HEK293T (cell line): Measurements from ENCODE around the gene SUPT4H1.

ENCODE experiments used
- ARNT ChIP-seq: fragments of 450-650 bp; IDR thresholded peaks from 2 replicates; pipeline ENCODE4 v1.6.1; 2017; ENCODE audit warnings: mild to moderate bottlenecking
- BHLHE40 ChIP-seq: fragments of 450-650 bp; IDR thresholded peaks from 2 replicates; pipeline ENCODE4 v1.6.1; 2016; ENCODE audit warnings: mild to moderate bottlenecking, moderate library complexity, borderline replicate concordance
- CTBP1 ChIP-seq: fragments of 450-650 bp; IDR thresholded peaks from 2 replicates; pipeline ENCODE4 v1.6.1; 2016; ENCODE audit warnings: borderline replicate concordance
- ELF4 ChIP-seq: fragments of 450-650 bp; IDR thresholded peaks from 2 replicates; pipeline ENCODE4 v1.6.1; 2017; ENCODE audit warnings: antibody characterized with exemption
- FOXA1 ChIP-seq: fragments of 450-650 bp; IDR thresholded peaks from 2 replicates; pipeline ENCODE4 v1.6.1; 2016; ENCODE audit warnings: mild to moderate bottlenecking
- FOXK2 ChIP-seq: fragments of 450-650 bp; IDR thresholded peaks from 2 replicates; pipeline ENCODE4 v1.6.1; 2016; ENCODE audit warnings: mild to moderate bottlenecking
- FOXM1 ChIP-seq: fragments of 450-650 bp; IDR thresholded peaks from 2 replicates; pipeline ENCODE4 v1.6.1; 2017; ENCODE audit warnings: mild to moderate bottlenecking, borderline replicate concordance
- HDGF ChIP-seq: fragments of 450-650 bp; IDR thresholded peaks from 2 replicates; pipeline ENCODE4 v1.6.1; 2017; ENCODE audit warnings: antibody characterized with exemption, borderline replicate concordance
- NFRKB ChIP-seq: fragments of 450-650 bp; IDR thresholded peaks from 2 replicates; pipeline ENCODE4 v1.6.1; 2016; ENCODE audit warnings: mild to moderate bottlenecking, moderate library complexity
- SP1 ChIP-seq: fragments of 450-650 bp; IDR thresholded peaks from 2 replicates; pipeline ENCODE4 v1.6.1; 2017
- SUZ12 ChIP-seq: fragments of 450-650 bp; IDR thresholded peaks from 2 replicates; pipeline ENCODE4 v1.6.1; 2016; ENCODE audit warnings: mild to moderate bottlenecking
- TARDBP ChIP-seq: fragments of 450-650 bp; IDR thresholded peaks from 2 replicates; pipeline ENCODE4 v1.6.1; 2016
- TF ChIP-seq, protein P1 (sequence below): fragments of 450-650 bp; IDR thresholded peaks from 2 replicates; pipeline ENCODE4 v1.6.1; 2016

DNA sequence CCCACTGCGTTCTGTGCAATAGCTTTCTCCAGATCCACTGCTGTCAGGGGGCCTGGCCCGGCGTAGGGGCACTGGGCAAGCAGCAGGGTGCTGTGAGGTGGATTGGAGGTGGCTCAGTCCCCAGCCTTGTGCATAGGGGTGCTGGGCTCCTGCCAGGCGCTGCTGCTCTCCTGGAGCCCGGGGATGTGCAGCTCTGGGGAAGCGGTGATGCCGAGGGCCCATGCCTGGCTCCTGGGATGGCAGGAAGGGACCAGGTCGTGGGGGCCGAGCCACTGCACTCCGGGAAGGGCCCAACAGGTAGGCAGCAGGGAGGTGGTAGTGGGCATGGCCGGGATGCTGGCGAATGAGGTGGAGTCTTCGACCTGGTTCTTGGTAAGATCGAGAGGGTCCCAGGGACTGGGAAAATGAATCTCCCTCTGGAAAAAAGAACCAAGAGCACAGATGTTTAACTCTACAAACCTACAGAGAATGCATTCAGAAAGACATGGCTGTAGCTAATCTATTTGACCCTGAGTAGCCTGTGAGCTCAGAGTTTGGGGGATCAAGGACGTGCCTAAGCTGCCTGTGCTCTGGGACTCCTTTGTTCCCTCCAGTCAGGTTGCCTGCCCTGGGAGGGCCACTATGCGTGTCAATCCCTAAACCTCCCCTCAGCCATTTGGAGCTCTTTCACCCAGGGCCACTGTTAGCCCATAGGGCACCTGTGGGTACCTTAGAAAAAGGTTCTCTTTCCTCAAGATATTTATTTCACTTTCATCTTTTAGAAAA lies 6.6 kb upstream of the SUPT4H1 start:
- TF ChIP-seq ELF4 (no peak), HDGF (no peak), FOXM1 (no peak), TARDBP (no peak), BHLHE40 (no peak), NFRKB (no peak), CTBP1 (no peak), FOXA1 (no peak), SUZ12 (no peak), FOXK2 (no peak), SP1 (no peak), ARNT (no peak)
- TF ChIP-seq, protein P1, sequence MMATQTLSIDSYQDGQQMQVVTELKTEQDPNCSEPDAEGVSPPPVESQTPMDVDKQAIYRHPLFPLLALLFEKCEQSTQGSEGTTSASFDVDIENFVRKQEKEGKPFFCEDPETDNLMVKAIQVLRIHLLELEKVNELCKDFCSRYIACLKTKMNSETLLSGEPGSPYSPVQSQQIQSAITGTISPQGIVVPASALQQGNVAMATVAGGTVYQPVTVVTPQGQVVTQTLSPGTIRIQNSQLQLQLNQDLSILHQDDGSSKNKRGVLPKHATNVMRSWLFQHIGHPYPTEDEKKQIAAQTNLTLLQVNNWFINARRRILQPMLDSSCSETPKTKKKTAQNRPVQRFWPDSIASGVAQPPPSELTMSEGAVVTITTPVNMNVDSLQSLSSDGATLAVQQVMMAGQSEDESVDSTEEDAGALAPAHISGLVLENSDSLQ, result no peak
